ENCODE measurements around the gene ACTL9. TPM values are rescaled to one million over a fixed set of nuclear protein-coding genes. Genes with fewer than 3 reads are reported as not detected.

Gene ACTL9
- total and polyA plus RNA-seq, 2 donors (not counting 3 experiments of a cell fraction or from before 2014, with no cell fraction given), result not detected

DNA sequence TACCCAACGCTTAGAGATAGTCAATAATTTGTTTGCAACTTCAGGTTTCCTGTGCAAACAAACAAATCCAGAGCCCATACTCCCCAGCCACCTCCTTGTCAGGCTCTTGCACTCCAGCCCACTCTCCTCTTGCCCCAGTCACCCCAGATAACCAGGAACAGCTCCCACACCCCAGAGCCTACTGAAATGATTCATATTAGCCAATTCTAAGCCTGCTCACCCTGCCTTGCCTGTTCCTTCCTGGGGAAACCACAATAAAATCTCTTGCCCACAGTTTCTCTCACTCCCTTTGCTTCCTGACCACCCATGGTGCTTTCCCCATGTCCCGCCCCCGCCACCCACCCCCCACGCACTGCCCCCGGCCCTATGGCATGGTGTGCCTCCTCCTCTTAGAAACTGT is 3.8 kb upstream of the ACTL9 start:
- FAIRE-seq (no peak), DNase-seq (ENCODE audit: low read depth, low spot score) (no peak)
- no peaks in the 10 kb centered on the region for H3K79me2 ChIP-seq (ENCODE audit: control insufficient read depth, insufficient read depth, low read length)
- H3K36me3 ChIP-seq (ENCODE audit: control insufficient read depth in 2 of 2, extremely low read depth in 1 of 2, insufficient read depth in 2 of 2, low read length in 2 of 2), result no peaks in the 10 kb centered on the region
- no TSS peak for BruUV-seq (replicated peaks)
- H3K27ac ChIP-seq (ENCODE audit: insufficient read depth, low read depth, low read length), result no peak overlapping the region
- H3K9me1 ChIP-seq (replicated peaks; ENCODE audit: control insufficient read depth, extremely low read depth, insufficient read depth, low read length), result no peaks in the 10 kb centered on the region
- no peaks in the 10 kb centered on the region for H3K9me3 ChIP-seq (replicated peaks; ENCODE audit: control insufficient read depth, insufficient read depth, low read length)
- H3K9ac ChIP-seq (replicated peaks; ENCODE audit: extremely low read depth, insufficient read depth, low read length), result no peak overlapping the region
- H3K4me3 ChIP-seq (replicated peaks in 1 of 3; ENCODE audit: insufficient read depth in 1 of 3, low read depth in 1 of 3, low read length in 3 of 3), result no peak overlapping the region
- H3K27me3 ChIP-seq (ENCODE audit: control insufficient read depth in 2 of 2, insufficient read depth in 2 of 2, low read length in 2 of 2), result no peaks in the 10 kb centered on the region
- no peak overlapping the region for H3K4me2 ChIP-seq (ENCODE audit: insufficient read depth, low read length)
- no peak overlapping the region for H2AFZ ChIP-seq (ENCODE audit: low read depth, low read length)
- ChIA-PET POLR2A (no interaction called here), CTCF (no interaction called here)
- dilution Hi-C loops (cut with MboI; ENCODE audit: extremely low pct_ligation_motif_present, low sequenced_read_pairs), result no loop called here
- H3K4me1 ChIP-seq (ENCODE audit: control insufficient read depth, extremely low read depth, insufficient read depth, low read length), result no peaks in the 10 kb centered on the region
- TF ChIP-seq JUN (IDR thresholded peaks at IDR 0.05; ENCODE audit: borderline replicate concordance, insufficient read depth, insufficient read length, low read depth), result no peak
- intact Hi-C loops (cut with micrococcal nuclease), result no loop called here
- H4K20me1 ChIP-seq (replicated peaks; ENCODE audit: control insufficient read depth, extremely low read depth, insufficient read depth, low read length), result no peaks in the 10 kb centered on the region

- ChIA-PET CTCF (no interaction called here), POLR2A (no interaction called here)
- Histone ChIP-seq H3K9me1 (replicated peaks; ENCODE audit: control insufficient read depth, extremely low read depth, insufficient read depth, low read length) (no peaks in the 10 kb centered on the region), H4K20me1 (replicated peaks; ENCODE audit: control insufficient read depth, extremely low read depth, insufficient read depth, low read length) (no peaks in the 10 kb centered on the region), H3K27ac (ENCODE audit: insufficient read depth, low read depth, low read length) (no peak overlapping the region), H3K4me1 (ENCODE audit: control insufficient read depth, extremely low read depth, insufficient read depth, low read length) (no peaks in the 10 kb centered on the region), H2AFZ (ENCODE audit: low read depth, low read length) (no peak overlapping the region), H3K9ac (replicated peaks; ENCODE audit: extremely low read depth, insufficient read depth, low read length) (no peak overlapping the region), H3K27me3 (ENCODE audit: control insufficient read depth in 2 of 2, insufficient read depth in 2 of 2, low read length in 2 of 2) (no peaks in the 10 kb centered on the region), H3K79me2 (ENCODE audit: control insufficient read depth, insufficient read depth, low read length) (no peaks in the 10 kb centered on the region), H3K4me3 (replicated peaks in 1 of 3; ENCODE audit: insufficient read depth in 1 of 3, low read depth in 1 of 3, low read length in 3 of 3) (no peak overlapping the region), H3K36me3 (ENCODE audit: control insufficient read depth in 2 of 2, extremely low read depth in 1 of 2, insufficient read depth in 2 of 2, low read length in 2 of 2) (no peaks in the 10 kb centered on the region), H3K4me2 (ENCODE audit: insufficient read depth, low read length) (no peak overlapping the region), H3K9me3 (replicated peaks; ENCODE audit: control insufficient read depth, insufficient read depth, low read length) (no peaks in the 10 kb centered on the region)
- no peak for DNase-seq (ENCODE audit: low read depth, low spot score)
- TF ChIP-seq MYC (IDR thresholded peaks at IDR 0.05; ENCODE audit: low read depth, low read length), result no peak
- TF ChIP-seq POLR2A (IDR thresholded peaks at IDR 0.05; ENCODE audit: low read depth, low read length), result no peak
- TF ChIP-seq POLR2AphosphoS5 (IDR thresholded peaks at IDR 0.05; ENCODE audit: insufficient read depth, low read depth, low read length), result no peak
- TF ChIP-seq EZH2 (IDR thresholded peaks at IDR 0.05; ENCODE audit: borderline replicate concordance, low read depth, low read length, severe bottlenecking), result no peak
- TF ChIP-seq GATA2 (IDR thresholded peaks at IDR 0.05; ENCODE audit: insufficient read depth, insufficient read length, low read depth, low read length), result no peak
- TF ChIP-seq, protein P1, sequence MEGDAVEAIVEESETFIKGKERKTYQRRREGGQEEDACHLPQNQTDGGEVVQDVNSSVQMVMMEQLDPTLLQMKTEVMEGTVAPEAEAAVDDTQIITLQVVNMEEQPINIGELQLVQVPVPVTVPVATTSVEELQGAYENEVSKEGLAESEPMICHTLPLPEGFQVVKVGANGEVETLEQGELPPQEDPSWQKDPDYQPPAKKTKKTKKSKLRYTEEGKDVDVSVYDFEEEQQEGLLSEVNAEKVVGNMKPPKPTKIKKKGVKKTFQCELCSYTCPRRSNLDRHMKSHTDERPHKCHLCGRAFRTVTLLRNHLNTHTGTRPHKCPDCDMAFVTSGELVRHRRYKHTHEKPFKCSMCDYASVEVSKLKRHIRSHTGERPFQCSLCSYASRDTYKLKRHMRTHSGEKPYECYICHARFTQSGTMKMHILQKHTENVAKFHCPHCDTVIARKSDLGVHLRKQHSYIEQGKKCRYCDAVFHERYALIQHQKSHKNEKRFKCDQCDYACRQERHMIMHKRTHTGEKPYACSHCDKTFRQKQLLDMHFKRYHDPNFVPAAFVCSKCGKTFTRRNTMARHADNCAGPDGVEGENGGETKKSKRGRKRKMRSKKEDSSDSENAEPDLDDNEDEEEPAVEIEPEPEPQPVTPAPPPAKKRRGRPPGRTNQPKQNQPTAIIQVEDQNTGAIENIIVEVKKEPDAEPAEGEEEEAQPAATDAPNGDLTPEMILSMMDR (IDR thresholded peaks at IDR 0.05; ENCODE audit: extremely low read depth in 1 of 2, insufficient read depth in 1 of 2, low read depth in 1 of 2, low read length in 2 of 2), result no peak
- TF ChIP-seq, protein P2, sequence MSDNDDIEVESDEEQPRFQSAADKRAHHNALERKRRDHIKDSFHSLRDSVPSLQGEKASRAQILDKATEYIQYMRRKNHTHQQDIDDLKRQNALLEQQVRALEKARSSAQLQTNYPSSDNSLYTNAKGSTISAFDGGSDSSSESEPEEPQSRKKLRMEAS (IDR thresholded peaks at IDR 0.05; ENCODE audit: insufficient read depth, insufficient read length), result no peak
- no peak for TF ChIP-seq FOS (IDR thresholded peaks at IDR 0.05; ENCODE audit: borderline replicate concordance, insufficient read depth, low read length)
- TF ChIP-seq JUN (IDR thresholded peaks at IDR 0.05; ENCODE audit: borderline replicate concordance, insufficient read depth, insufficient read length, low read depth), result no peak
- no peak for FAIRE-seq
- dilution Hi-C loops (cut with MboI; ENCODE audit: extremely low pct_ligation_motif_present, low sequenced_read_pairs) (no loop called here), intact Hi-C loops (cut with micrococcal nuclease) (no loop called here)
- no TSS peak for BruUV-seq (replicated peaks)
Measured at GRCh38 chr19:8700956-8701355, 2.4 kb upstream of the ACTL9 start.
